SK-N-SH treated with all-trans-retinoic acid at 6 μM for 48 hours (cell line): ENCODE measurements around the gene TMEM269.
A peak's percentile ranks its signal among the peaks of the same experiment; 100 is the strongest.

Experiments used
- ATAC-seq: fragments of 200-7000 bp; cut with Tn5 transposase; 3 replicates; pipeline ENCODE4 v1.9.1; 2020; ENCODE audit warnings: mild to moderate bottlenecking, moderate library complexity
- ARNTL ChIP-seq: fragments of 450-650 bp; formaldehyde crosslinking; IDR thresholded peaks from 2 replicates; pipeline ENCODE4 v1.5.0; 2020; ENCODE audit warnings: low read depth, mild to moderate bottlenecking, moderate library complexity, borderline replicate concordance
- BACH2 ChIP-seq: fragments of 250-450 bp; sonication (Bioruptor Pico); IDR thresholded peaks from 2 replicates; pipeline ENCODE4 v1.9.0; 2021; ENCODE audit warnings: mild to moderate bottlenecking, borderline replicate concordance
- CSDC2 ChIP-seq: fragments of 250-450 bp; sonication (Bioruptor Pico); IDR thresholded peaks from 2 replicates; pipeline ENCODE4 v1.5.0; 2020; ENCODE audit warnings: mild to moderate bottlenecking, moderate library complexity
- CSRNP3 ChIP-seq: fragments of 250-450 bp; sonication (Bioruptor Pico); IDR thresholded peaks from 2 replicates; pipeline ENCODE4 v1.5.1; 2021; ENCODE audit warnings: mild to moderate bottlenecking, moderate library complexity
- ESRRG ChIP-seq: fragments of 250-450 bp; sonication (Bioruptor Pico); IDR thresholded peaks from 2 replicates; pipeline ENCODE4 v1.6.1; 2021; ENCODE audit warnings: mild to moderate bottlenecking
- ISL1 ChIP-seq: fragments of 250-450 bp; sonication (Bioruptor Pico); IDR thresholded peaks from 2 replicates; pipeline ENCODE4 v2.1.2; 2022; ENCODE audit warnings: mild to moderate bottlenecking, moderate library complexity
- OSR1 ChIP-seq: fragments of 250-450 bp; sonication (Bioruptor Pico); IDR thresholded peaks from 2 replicates; pipeline ENCODE4 v1.8.0; 2022; ENCODE audit warnings: moderate library complexity, mild to moderate bottlenecking, inconsistent platforms
- POU6F1 ChIP-seq: fragments of 250-450 bp; sonication (Bioruptor Pico); IDR thresholded peaks from 2 replicates; pipeline ENCODE4 v1.8.0; 2021; ENCODE audit warnings: low read depth, mild to moderate bottlenecking, moderate library complexity, borderline replicate concordance
- SNAI2 ChIP-seq: fragments of 250-450 bp; sonication (Bioruptor Pico); IDR thresholded peaks from 2 replicates; pipeline ENCODE4 v1.5.0; 2020; ENCODE audit warnings: mild to moderate bottlenecking, moderate library complexity
- TCF4 ChIP-seq: fragments of 250-450 bp; sonication (Bioruptor Pico); IDR thresholded peaks from 2 replicates; pipeline ENCODE4 v1.8.0; 2021; ENCODE audit warnings: mild to moderate bottlenecking, moderate library complexity, borderline replicate concordance
- TOX ChIP-seq: fragments of 250-450 bp; sonication (Bioruptor Pico); IDR thresholded peaks from 2 replicates; pipeline ENCODE4 v1.8.0; 2021; ENCODE audit warnings: mild to moderate bottlenecking, moderate library complexity, borderline replicate concordance
- TSHZ2 ChIP-seq: fragments of 250-450 bp; sonication (Bioruptor Pico); IDR thresholded peaks from 2 replicates; pipeline ENCODE4 v1.5.0; 2020; ENCODE audit warnings: mild to moderate bottlenecking, moderate library complexity
- ZFP3 ChIP-seq: fragments of 250-450 bp; sonication (Bioruptor Pico); IDR thresholded peaks from 2 replicates; pipeline ENCODE4 v1.5.0; 2020; ENCODE audit warnings: mild to moderate bottlenecking, moderate library complexity
- ZFP30 ChIP-seq: fragments of 450-650 bp; formaldehyde crosslinking; IDR thresholded peaks from 2 replicates; pipeline ENCODE4 v1.5.0; 2022; ENCODE audit warnings: mild to moderate bottlenecking, moderate library complexity
- ZNF565 ChIP-seq: fragments of 450-650 bp; formaldehyde crosslinking; conservative IDR thresholded peaks from 2 replicates; pipeline ENCODE4 v1.5.0; 2020; ENCODE audit warnings: low read depth, mild to moderate bottlenecking, moderate library complexity
- ZNF70 ChIP-seq: fragments of 450-650 bp; formaldehyde crosslinking; IDR thresholded peaks from 2 replicates; pipeline ENCODE4 v1.5.0; 2020; ENCODE audit warnings: mild to moderate bottlenecking, moderate library complexity
- ZNF8 ChIP-seq: fragments of 450-650 bp; formaldehyde crosslinking; IDR thresholded peaks from 2 replicates; pipeline ENCODE4 v1.5.0; 2020; ENCODE audit warnings: mild to moderate bottlenecking, moderate library complexity
- TF ChIP-seq, protein P1 (sequence below): fragments of 250-450 bp; sonication (Bioruptor Pico); IDR thresholded peaks from 2 replicates; pipeline ENCODE4 v1.8.0; 2020; ENCODE audit warnings: mild to moderate bottlenecking, moderate library complexity, borderline replicate concordance

TMEM269 gene

DNA sequence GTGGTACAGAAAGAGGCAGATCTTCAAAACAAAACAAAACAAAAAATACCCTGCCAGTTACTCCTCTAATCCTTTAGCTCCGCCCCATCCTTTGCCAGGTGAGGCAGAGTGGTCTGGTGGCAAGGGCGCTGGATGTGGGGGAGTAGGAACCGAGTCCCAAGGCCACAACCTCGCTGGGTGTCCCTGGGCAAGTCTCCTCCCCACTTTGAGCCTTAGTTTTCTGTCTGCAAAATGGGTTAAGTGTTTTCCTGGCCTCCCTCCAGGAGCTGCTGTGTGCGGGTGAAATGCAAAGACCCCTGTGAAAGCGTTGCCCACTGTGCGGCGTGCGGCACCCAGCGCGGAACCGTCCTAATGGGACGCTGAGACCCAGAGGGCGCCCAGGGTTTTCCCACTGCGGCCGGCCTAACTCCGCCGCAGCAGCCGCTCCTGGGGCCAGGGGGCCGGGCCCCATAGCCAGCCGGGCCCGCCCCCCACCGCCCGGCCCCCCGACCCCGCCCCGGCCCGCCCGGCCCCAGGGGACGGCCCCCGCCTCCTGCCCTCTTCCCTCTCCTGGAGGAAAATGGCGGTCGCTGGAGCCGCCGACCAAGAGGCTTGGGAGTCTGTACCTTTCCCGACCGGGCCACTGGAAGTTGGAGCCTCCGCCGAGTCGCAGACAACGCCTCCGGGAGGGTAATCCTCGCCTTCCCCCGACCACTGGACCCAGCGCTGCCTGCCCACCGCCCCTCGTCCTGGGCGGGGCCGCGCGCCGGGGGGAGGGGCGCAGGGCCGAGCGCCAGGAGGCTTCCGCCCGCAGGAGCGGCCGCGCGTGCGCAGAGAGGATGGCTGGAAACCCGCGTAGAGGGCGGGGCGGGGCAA, 32.0 kb downstream of the TMEM269 start, which contains the start of the genes ERMAP and SVBP:
Gene ERMAP (plus strand): TSS at position 538 of the 855 bp plus-strand sequence. CDS start 13,327 bp downstream, outside the sequence.
Gene SVBP (minus strand): TSS at position 813 of the 855 bp plus-strand sequence. CDS start 853 bp downstream, outside the sequence.
- ATAC-seq = peak; percentile 93
- no peak for TF ChIP-seq POU6F1 (CRISPR knock-in tag)
- no peak for TF ChIP-seq ZFP3 (CRISPR knock-in tag)
- no peak for TF ChIP-seq CSDC2 (CRISPR knock-in tag)
- TF ChIP-seq ZFP30 (CRISPR knock-in tag) = no peak
- TF ChIP-seq TSHZ2 (CRISPR knock-in tag) = no peak
- TF ChIP-seq BACH2 (CRISPR knock-in tag) = no peak
- no peak for TF ChIP-seq ESRRG (CRISPR knock-in tag)
- no peak for TF ChIP-seq ZNF70 (CRISPR knock-in tag)
- no peak for TF ChIP-seq ZNF8 (CRISPR knock-in tag)
- TF ChIP-seq TCF4 = no peak
- TF ChIP-seq ISL1 (CRISPR knock-in tag) = no peak
- no peak for TF ChIP-seq SNAI2
- TF ChIP-seq, protein P1, sequence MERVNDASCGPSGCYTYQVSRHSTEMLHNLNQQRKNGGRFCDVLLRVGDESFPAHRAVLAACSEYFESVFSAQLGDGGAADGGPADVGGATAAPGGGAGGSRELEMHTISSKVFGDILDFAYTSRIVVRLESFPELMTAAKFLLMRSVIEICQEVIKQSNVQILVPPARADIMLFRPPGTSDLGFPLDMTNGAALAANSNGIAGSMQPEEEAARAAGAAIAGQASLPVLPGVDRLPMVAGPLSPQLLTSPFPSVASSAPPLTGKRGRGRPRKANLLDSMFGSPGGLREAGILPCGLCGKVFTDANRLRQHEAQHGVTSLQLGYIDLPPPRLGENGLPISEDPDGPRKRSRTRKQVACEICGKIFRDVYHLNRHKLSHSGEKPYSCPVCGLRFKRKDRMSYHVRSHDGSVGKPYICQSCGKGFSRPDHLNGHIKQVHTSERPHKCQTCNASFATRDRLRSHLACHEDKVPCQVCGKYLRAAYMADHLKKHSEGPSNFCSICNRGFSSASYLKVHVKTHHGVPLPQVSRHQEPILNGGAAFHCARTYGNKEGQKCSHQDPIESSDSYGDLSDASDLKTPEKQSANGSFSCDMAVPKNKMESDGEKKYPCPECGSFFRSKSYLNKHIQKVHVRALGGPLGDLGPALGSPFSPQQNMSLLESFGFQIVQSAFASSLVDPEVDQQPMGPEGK (CRISPR knock-in tag) = no peak

- ATAC-seq = peak; percentile 82; the same call in 2 of the 3 replicates
- TF ChIP-seq CSRNP3 (CRISPR knock-in tag) (no peak), TSHZ2 (CRISPR knock-in tag) (no peak), ESRRG (CRISPR knock-in tag) (no peak), OSR1 (no peak), TOX (CRISPR knock-in tag) (no peak), ZNF565 (CRISPR knock-in tag) (no peak), ZNF70 (CRISPR knock-in tag) (no peak), SNAI2 (no peak), ZFP30 (CRISPR knock-in tag) (no peak), ARNTL (no peak)
- TF ChIP-seq, protein P1 (CRISPR knock-in tag) = no peak
Observed at GRCh38 chr1:42817440-42817767, 32.6 kb downstream of the TMEM269 start.
